ENCODE measurements around the gene POLR3A.

POLR3A gene

DNA sequence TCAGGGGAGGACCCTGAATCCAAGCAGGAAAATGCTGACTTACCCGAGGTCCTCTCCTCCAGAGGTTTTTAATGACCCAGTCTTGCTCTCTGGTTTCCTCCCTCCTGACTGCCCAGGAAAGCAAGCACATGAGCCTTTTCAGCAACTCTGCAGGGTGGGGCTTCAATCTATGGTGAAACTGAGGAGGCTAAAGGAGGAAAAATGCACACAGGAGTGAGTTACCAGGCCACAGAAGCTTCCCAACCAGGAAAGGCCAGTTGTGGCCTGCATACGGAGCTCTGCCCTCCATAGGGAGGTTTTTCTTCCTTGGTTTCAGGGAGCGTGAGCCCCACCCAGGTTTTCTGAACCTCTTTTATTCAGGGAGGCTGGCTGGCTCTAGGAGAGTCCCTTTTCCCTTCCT, 88.7 kb downstream of the POLR3A start:
- DNase-seq, result no peak

DNA sequence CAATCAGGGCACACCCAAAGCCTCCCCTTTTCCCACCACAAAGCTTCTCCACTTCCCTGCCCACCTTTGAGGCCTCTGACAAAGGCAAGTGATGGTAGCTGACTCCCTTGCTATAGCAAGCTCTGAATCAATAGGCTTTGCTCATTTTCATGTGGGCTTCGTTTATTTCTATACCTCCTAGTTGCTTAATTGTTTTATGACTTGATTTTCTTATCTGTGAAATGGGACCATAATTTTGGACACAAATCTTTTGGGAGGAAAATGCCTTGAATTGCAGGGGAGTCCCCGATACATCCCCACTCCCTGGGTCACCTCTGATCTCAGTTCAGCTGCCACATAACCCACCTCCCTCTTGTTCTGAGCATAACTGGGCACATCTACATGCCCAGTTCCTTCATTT, 89.1 kb downstream of the POLR3A start:
- no peak for DNase-seq

DNA sequence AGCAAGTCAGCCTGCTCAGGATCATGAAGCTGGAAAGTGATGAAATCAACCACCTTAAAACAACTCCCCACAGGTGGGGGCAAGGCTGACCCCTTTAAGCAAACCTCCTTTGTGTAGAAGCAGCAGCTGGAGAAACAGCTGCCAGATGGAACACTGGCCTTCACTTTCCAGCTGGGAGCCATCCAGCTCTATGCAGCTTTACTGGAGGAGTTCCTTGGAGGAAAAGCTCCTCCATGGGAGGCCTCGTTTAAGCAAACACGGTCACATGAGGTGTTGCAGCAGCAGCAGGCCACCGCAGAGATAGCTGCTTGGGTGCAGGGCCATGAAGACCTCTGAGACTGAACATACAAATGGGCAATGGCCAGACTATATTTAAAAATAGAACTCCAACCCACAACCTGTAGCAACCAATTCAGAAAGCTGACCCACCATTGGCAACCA, 89.7 kb downstream of the POLR3A start:
- DNase-seq, result no peak

DNA sequence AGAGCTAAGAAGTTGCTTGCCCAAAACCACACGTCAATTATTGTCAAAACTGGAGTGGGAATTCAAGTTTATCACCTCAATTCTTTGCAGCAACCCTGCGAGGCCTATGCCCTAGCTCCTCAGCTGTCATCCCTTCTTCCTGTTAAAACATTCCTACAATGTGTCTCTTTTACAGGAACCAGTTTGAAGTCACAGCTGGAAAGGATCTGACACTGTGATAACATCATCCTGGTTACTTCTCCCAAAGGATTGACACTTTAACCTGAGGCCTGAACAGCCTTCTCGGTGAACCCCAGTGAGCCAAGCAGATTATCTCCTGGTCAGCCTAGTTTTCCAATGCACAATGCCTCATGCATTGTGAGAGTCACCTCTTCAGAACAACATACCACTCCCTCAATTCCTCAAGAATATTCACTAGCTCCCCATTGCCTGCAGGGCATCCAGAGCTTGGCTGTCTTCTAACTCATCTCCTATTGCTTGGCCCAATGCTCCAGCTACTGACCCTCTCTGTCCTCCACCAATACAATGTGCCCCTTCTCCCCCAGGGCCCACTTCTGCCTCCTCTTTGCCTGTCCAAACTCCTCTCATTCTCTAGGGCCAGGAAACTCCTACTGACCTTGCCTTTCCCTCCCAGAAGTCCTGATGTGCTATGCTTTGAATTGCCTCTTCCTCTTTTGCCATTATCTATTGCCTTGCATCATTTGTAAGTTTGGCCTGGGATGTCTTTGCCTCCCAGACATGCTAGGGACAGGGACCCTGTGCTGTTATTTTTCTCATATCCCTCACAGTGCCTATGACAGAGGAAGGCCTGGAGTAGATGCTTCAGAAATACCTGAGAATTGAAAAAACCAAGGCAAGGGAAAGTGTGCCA, 92.4 kb downstream of the POLR3A start:
- DNase-seq, result no peak

DNA sequence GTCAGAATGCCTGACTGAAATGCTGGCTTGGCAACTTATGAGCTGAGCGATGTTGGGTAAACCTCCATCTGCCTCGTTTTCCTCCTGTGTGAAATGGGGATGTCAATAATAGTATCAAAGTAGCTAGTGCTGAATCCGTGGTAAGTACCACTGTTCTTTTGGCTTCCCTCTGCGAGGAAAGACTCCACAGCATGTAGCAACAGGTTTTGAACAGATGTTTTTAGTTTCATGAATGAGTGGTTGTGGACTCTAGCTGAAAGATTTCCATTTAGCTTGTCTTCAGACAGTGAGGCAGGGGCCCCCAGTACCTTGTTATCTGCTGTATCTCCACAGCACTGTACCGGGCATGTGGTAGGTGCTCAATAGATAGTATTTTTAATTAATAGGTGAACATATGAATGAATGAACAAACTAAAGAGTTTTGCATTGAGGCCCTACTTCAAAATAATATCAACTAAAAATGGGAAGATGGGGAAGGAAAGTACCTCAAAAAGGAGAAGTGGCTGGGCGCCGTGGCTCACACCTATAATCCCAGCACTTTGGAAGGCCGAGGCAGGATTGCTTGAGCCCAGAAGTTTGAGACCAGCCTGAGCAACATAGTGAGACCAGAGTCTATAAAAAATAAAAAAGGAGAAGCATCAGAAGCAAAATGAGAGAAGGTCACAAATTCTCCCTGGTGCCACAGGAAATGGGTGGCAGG, 97.1 kb downstream of the POLR3A start:
- DNase-seq, result no peak

DNA sequence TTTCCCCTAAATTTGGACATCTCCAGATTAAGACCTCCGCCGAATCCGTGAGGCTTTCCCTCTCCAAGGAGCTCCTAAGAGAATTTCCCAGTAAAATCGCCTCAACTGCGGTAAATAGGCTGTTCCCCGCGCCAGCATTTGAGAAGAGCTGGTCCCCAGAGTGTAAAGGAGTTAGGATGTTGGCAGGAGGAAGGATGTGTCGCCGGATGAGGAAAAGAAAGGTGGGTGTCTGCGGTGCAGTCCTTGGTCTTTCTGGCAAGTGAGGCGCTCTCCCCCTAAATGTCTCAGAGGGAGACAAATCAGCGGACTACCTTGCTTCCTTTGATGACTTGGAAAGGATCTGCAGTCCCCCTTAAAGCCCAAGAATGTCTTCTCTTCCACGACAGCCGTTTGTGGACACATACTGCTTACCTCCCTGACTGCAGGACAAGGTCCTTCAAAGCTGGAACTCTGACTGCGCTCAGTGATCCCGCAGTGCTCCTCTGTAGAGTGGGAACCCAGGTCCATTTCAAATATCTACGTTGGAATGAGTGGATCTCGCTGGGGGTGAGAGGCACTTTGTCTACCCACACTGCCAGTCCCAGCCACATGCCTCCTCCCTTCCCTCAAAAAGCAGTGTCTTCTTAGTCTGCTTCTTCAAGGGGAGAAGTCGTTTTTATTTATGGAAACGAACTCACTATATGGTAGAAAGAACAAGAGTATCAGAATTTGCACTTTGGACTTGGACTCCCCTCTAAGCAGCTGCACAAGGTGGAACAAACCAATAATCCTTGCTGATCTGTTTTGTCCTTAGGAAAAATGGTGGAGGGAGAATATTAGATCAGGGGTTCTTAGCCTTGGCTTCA, 101.7 kb downstream of the POLR3A start:
- DNase-seq, result no peak

DNA sequence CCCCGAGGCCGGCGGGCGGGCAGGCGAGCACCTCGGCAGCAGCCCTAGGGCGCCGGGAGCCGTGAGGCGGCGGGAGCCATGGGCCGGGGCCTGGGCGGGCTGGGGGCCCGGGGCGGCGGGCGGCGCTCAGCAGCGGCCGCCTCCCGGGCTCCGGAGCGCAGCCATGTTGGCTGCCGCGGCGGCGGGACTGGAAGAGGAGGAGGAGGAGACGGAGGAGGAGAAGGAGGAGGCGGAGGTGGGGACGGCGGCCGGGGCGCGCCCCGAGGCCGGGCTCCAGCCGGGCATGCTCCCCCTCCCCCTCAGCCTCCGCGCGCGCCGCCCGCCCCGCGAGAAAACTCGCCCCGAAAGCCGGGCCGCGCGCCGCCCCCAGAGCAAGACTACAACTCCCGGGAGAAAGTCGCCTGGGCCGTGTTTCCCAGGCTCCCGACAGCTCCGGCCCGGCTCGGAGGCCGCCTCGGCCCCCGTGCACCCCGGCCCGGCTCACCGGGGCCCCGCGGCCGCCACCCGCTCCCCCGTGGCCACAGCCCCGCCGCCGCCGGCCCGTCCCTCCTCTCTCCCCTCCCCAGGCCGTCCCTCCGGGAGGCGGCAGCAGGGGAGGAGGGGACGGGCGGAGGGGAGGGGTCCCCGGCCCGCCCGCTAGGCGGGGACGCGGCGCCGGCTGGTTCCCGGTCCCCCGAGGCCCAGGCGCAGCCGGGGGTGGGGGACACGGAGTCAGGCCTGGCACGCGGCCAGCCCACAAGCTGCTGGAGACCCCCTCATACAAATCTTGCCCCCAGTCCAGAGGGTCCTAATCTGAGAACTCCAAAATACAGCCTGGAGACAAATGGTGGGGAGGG, 102.5 kb downstream of the POLR3A start, which contains the start of gene DLG5:
TSS of gene DLG5 (minus strand) at position 190 of the 836 bp plus-strand sequence. CDS start 235 bp downstream, outside the sequence.
- DNase-seq, result no peak

DNA sequence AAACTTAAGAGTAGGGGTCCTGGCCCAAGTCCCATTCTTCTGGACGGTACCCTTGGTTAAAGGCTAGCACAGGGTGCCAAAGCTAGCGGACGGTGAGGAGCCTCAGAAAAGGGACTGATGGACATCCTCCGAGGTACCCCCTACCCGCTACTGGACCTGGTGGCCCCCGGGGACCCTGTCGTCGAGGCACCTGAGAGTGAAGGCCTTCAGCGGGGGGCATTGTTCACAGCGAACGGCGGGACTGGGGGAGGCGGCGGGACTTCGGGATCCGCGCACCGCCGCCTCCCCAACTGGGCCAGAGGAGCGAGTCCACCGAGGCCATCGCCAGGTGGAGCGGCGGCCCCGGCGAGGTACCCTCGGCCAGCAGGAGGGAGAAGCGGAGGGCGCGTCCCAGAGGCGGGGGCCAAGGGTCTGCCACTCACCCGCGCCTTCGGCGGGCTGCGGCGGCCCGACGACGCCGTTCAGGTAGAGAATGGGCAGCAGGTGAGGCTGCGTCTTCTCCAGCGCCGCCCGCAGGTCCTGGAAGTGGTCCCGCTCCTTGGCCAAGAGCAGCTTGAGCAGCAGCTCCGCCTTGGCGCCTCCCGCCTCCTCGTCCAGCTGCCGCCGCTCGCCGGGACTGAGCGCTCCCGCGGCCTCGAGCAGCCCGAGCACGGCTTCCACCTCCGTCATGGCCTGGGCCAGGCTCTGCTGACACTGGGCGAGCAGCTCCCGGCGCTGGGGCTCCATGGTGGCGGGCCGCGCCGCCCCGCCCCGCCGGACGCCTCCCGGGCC, 103.3 kb downstream of the POLR3A start:
- peak; percentile 9 for DNase-seq

DNA sequence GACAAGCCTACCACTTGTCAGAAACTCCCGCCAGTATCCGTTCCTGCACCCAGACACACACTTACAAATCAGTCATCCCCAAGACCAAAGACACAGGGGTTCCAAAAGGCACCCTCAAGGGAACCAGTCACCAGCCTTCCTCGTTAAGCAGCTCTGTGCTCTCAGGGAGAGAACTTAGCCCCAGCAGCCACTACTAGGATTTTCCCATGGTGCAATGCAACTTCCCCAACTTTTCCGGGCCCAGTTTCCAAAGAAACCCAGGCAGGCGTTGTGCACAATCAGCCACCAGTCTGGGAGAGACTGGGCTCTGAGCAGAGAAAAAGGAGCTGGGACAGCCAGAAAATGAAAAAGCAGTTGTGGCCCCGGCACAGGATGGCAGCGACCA, 103.9 kb downstream of the POLR3A start:
- no peak for DNase-seq

DNA sequence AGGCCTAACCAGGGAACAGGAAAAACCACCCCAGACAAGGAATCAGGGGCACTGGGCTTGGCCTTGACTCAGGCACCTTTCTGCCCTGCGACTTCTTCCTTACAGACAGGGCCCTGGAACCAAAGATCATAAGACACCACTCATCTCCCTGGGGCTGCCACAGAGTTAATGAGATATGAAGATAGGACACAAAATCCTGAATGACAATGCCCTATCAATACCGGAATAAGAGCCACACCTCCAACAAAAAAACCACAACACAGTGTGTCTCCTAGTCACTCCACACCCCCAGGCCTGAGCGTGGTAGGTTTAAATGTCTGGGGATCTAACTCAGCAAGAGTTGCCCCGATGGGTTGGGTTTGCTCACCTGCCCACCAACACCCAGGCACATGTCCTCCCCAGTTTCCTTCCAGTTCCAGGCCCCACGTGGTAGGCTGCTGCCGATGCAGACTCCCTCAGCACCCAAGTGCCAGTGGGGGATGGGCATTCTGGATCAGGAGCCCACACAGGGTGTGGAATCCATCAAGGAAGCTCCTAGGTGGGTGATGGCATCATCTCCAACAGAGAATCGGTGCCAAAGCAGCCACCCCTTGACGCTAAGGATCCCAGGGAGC, 106.6 kb downstream of the POLR3A start:
- no peak for DNase-seq

DNA sequence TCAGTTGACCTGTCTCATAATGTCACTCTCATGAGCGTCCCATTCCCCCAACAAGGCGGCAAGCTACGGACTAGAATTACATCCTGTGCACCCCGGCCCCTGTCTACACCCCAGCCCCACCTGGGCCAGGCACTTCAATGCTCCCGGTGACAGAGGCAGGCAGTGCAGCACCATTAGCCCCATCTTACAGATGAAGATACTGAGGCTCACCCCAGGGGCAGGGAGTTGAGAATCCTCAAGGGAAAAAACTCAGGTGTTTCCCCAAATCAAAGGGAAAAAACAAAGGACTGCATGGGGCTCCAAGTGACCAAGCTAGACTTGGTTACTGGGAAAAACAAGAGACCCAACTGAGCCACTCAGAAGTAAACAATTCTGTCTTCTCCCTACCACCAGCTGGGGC, 107.3 kb downstream of the POLR3A start:
- no peak for DNase-seq

DNA sequence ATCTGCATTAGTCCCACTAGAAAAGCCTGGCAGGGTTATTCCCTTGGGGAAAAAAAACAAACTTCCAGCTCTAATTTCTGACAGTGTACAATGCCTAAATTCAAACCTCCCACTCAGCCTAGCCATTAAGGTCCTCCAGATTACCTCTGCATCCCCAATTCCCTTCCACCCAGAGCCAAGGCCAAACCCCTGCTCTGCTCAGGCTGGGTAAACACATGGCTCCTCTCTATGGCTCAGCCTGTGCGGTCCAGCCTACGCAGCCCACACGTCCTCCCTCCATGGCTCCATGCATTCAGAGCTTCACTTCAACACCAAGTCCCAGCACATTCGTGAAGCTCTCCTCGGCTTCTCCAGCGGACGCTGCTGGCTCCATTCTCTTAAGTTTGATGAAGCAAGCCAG, 107.9 kb downstream of the POLR3A start:
- DNase-seq, result no peak

DNA sequence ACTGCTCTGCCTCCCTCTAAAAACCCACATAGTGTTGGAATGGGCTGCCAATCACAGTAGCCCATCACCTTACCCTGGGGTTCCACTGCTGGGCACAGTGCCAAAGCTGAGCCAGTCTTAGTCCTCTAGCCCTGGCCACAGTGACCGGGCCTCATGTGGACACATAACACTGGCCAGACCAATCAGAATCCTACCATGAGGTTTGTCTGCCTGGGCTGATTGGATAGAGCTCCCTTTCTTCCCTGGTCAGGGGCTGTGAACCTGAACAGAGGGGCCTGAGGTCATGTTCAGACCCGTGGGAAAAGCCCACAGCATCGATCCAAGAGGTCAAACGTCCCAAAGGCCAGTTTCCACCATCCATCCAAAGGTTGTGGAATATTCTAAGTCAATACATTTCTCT, 108.8 kb downstream of the POLR3A start:
- DNase-seq, result no peak

DNA sequence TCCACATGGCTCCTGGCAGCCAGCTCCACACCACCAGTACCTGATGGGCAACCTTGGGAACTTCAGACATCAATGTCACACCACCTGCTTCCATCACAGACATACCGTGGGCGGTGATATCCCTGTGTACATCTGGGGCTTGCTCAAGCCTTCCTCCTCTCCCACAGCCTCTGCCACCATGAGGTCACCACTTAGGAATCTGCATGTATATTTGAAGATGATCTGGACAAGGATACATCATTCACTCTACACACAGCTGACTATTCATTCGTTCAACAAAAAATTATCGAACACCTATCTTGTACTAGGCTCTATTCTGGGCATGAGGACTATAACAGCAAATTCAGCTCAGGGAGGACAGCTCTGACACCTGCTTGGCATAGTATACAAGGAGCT, 109.6 kb downstream of the POLR3A start:
- DNase-seq, result no peak

Measured in CD4-positive, alpha-beta T cell treated with Interferon gamma for 1 hour (primary cell).